HEK293 (cell line): ENCODE results near the gene ARHGAP28.
"Not testable (repeated sequence)": the region's sequence is repeated elsewhere in the genome, so short reads cannot be mapped to it uniquely, and the experiment has no call there.

Source experiments
- CTCF ChIA-PET: fragments of 350-600 bp; formaldehyde crosslinking; extraction: SDS; loops from one replicate; lab custom pipeline; 2021; ENCODE audit warnings: antibody characterized with exemption; lab: Yijun Ruan, JAX
- POLR2A ChIA-PET: fragments of 300-600 bp; formaldehyde crosslinking; extraction: SDS; loops from one replicate; lab custom pipeline; 2020; ENCODE audit warnings: antibody characterized with exemption, inconsistent platforms; lab: Yijun Ruan, JAX
- H3K27ac ChIP-seq: fragments of 200-500 bp; sonication (Bioruptor generic); 2 replicates; pipeline ENCODE4 v1.5.1; 2014; ENCODE audit warnings: low read depth, low read length, control low read depth, inconsistent platforms; ENCODE audit errors: extremely low read depth
- H3K36me3 ChIP-seq, 2 experiments: fragments of 200-500 bp in 1 of 2; sonication (Bioruptor generic) in 1 of 2; 1 replicate in 1 of 2; 2 replicates in 1 of 2; pipeline ENCODE4 v1.5.1; 2014 to 2017; ENCODE audit warnings: inconsistent platforms in 2 of 2, low read length in 2 of 2; ENCODE audit not compliant: control insufficient read depth in 2 of 2, insufficient read depth in 1 of 2
- H3K4me1 ChIP-seq: fragments of 200-500 bp; sonication (Bioruptor generic); 2 replicates; pipeline ENCODE4 v1.5.1; 2014; ENCODE audit warnings: mild to moderate bottlenecking, low read length, inconsistent platforms; ENCODE audit not compliant: control insufficient read depth, insufficient read depth
- H3K4me3 ChIP-seq: 2 replicates; pipeline ENCODE4 v1.5.1; 2011; ENCODE audit warnings: low read depth, mild to moderate bottlenecking, control low read depth, low read length, moderate library complexity
- H3K9me3 ChIP-seq: fragments of 200-500 bp; sonication (Bioruptor generic); 2 replicates; pipeline ENCODE4 v1.5.1; 2014; ENCODE audit warnings: low read depth, low read length, inconsistent platforms; ENCODE audit not compliant: control insufficient read depth, insufficient read depth
- ATF2 ChIP-seq: fragments of 450-650 bp; formaldehyde crosslinking; IDR thresholded peaks from 2 replicates; pipeline ENCODE4 v1.5.1; 2016; ENCODE audit warnings: missing biosample characterization, missing genetic modification characterization, low read depth
- CTCF ChIP-seq: fragments of 450-650 bp; formaldehyde crosslinking; IDR thresholded peaks from 2 replicates; pipeline ENCODE4 v1.5.1; 2016; ENCODE audit warnings: missing biosample characterization, missing genetic modification characterization
- GLI2 ChIP-seq: fragments of 450-650 bp; formaldehyde crosslinking; IDR thresholded peaks from 2 replicates; pipeline ENCODE4; 2017; ENCODE audit warnings: missing biosample characterization, missing genetic modification characterization, low read depth, borderline replicate concordance
- GLI4 ChIP-seq: fragments of 450-650 bp; formaldehyde crosslinking; IDR thresholded peaks from 2 replicates; pipeline ENCODE4 v1.5.1; 2016; ENCODE audit warnings: missing biosample characterization, missing genetic modification characterization
- HOXD13 ChIP-seq: sonication (generic); formaldehyde crosslinking; IDR thresholded peaks from 2 replicates; pipeline ENCODE4 v1.8.0; 2022; ENCODE audit warnings: missing genetic modification reagents, borderline replicate concordance
- OVOL3 ChIP-seq: fragments of 450-650 bp; formaldehyde crosslinking; IDR thresholded peaks from 2 replicates; pipeline ENCODE4 v1.5.1; 2016; ENCODE audit warnings: missing biosample characterization, missing genetic modification characterization
- PRDM6 ChIP-seq: fragments of 450-650 bp; formaldehyde crosslinking; IDR thresholded peaks from 2 replicates; pipeline ENCODE4 v1.5.1; 2017; ENCODE audit warnings: missing biosample characterization, missing genetic modification characterization
- SCRT1 ChIP-seq: fragments of 450-650 bp; formaldehyde crosslinking; IDR thresholded peaks from 2 replicates; pipeline ENCODE4 v1.5.1; 2016; ENCODE audit warnings: missing biosample characterization, missing genetic modification characterization, borderline replicate concordance
- SP3 ChIP-seq: fragments of 450-650 bp; formaldehyde crosslinking; IDR thresholded peaks from 2 replicates; pipeline ENCODE4 v1.5.1; 2016; ENCODE audit warnings: missing biosample characterization, missing genetic modification characterization
- YY1 ChIP-seq: fragments of 450-650 bp; formaldehyde crosslinking; IDR thresholded peaks from 2 replicates; pipeline ENCODE4 v1.5.1; 2018; ENCODE audit warnings: missing biosample characterization, missing genetic modification characterization
- ZBTB20 ChIP-seq: fragments of 450-650 bp; formaldehyde crosslinking; IDR thresholded peaks from 2 replicates; pipeline ENCODE4 v1.5.1; 2016; ENCODE audit warnings: missing biosample characterization, missing genetic modification characterization
- ZEB2 ChIP-seq: fragments of 450-650 bp; formaldehyde crosslinking; IDR thresholded peaks from 2 replicates; pipeline ENCODE4 v1.5.1; 2016; ENCODE audit warnings: missing biosample characterization, missing genetic modification characterization
- ZFP69B ChIP-seq: fragments of 450-650 bp; formaldehyde crosslinking; IDR thresholded peaks from 2 replicates; pipeline ENCODE4 v1.5.1; 2016; ENCODE audit warnings: missing biosample characterization, missing genetic modification characterization
- ZNF146 ChIP-seq: fragments of 450-650 bp; formaldehyde crosslinking; IDR thresholded peaks from 2 replicates; pipeline ENCODE4 v1.5.1; 2016; ENCODE audit warnings: missing biosample characterization, missing genetic modification characterization
- ZNF155 ChIP-seq: fragments of 450-650 bp; formaldehyde crosslinking; IDR thresholded peaks from 2 replicates; pipeline ENCODE4 v1.5.1; 2016; ENCODE audit warnings: missing biosample characterization, missing genetic modification characterization
- ZNF175 ChIP-seq: fragments of 450-650 bp; formaldehyde crosslinking; IDR thresholded peaks from 2 replicates; pipeline ENCODE4 v1.5.1; 2016; ENCODE audit warnings: missing biosample characterization, missing genetic modification characterization
- ZNF292 ChIP-seq: fragments of 450-650 bp; formaldehyde crosslinking; IDR thresholded peaks from 2 replicates; pipeline ENCODE4 v1.5.1; 2016; ENCODE audit warnings: low read depth, missing biosample characterization, missing genetic modification characterization, borderline replicate concordance
- ZNF335 ChIP-seq: fragments of 450-650 bp; formaldehyde crosslinking; conservative IDR thresholded peaks from 2 replicates; pipeline ENCODE4 v1.5.1; 2016; ENCODE audit warnings: missing biosample characterization, missing genetic modification characterization
- ZNF394 ChIP-seq: fragments of 450-650 bp; formaldehyde crosslinking; IDR thresholded peaks from 2 replicates; pipeline ENCODE4 v1.5.1; 2016; ENCODE audit warnings: missing biosample characterization, missing genetic modification characterization, mild to moderate bottlenecking, moderate library complexity, borderline replicate concordance
- ZNF423 ChIP-seq: fragments of 450-650 bp; formaldehyde crosslinking; IDR thresholded peaks from 2 replicates; pipeline ENCODE4 v1.5.1; 2016; ENCODE audit warnings: missing biosample characterization, missing genetic modification characterization
- ZNF426 ChIP-seq: fragments of 450-650 bp; formaldehyde crosslinking; IDR thresholded peaks from 2 replicates; pipeline ENCODE4 v1.5.1; 2017; ENCODE audit warnings: missing biosample characterization, missing genetic modification characterization, mild to moderate bottlenecking, inconsistent platforms, moderate library complexity
- ZNF501 ChIP-seq: fragments of 450-650 bp; formaldehyde crosslinking; IDR thresholded peaks from 2 replicates; pipeline ENCODE4 v1.5.1; 2016; ENCODE audit warnings: missing biosample characterization, missing genetic modification characterization
- ZNF558 ChIP-seq: fragments of 450-650 bp; formaldehyde crosslinking; IDR thresholded peaks from 2 replicates; pipeline ENCODE4 v1.5.1; 2016; ENCODE audit warnings: missing biosample characterization, missing genetic modification characterization
- ZNF658 ChIP-seq: fragments of 450-650 bp; formaldehyde crosslinking; IDR thresholded peaks from 2 replicates; pipeline ENCODE4; 2016; ENCODE audit warnings: missing biosample characterization, missing genetic modification characterization
- ZNF664 ChIP-seq: fragments of 450-650 bp; formaldehyde crosslinking; IDR thresholded peaks from 2 replicates; pipeline ENCODE4 v1.5.1; 2016; ENCODE audit warnings: missing biosample characterization, missing genetic modification characterization
- ZNF747 ChIP-seq: fragments of 450-650 bp; formaldehyde crosslinking; IDR thresholded peaks from 2 replicates; pipeline ENCODE4 v1.5.1; 2016; ENCODE audit warnings: missing biosample characterization, missing genetic modification characterization
- ZNF837 ChIP-seq: fragments of 450-650 bp; formaldehyde crosslinking; IDR thresholded peaks from 2 replicates; pipeline ENCODE4 v1.5.1; 2016; ENCODE audit warnings: missing biosample characterization, missing genetic modification characterization
- ZNF843 ChIP-seq: fragments of 450-650 bp; formaldehyde crosslinking; IDR thresholded peaks from 2 replicates; pipeline ENCODE4 v1.5.1; 2016; ENCODE audit warnings: missing biosample characterization, missing genetic modification characterization
- ZSCAN23 ChIP-seq: fragments of 450-650 bp; formaldehyde crosslinking; IDR thresholded peaks from 2 replicates; pipeline ENCODE4 v1.5.1; 2016; ENCODE audit warnings: missing biosample characterization, missing genetic modification characterization

Gene ARHGAP28

GRCh38 chr18:6798896-6799295 lies 69.4 kb downstream of the ARHGAP28 start:
- no peaks in the 10 kb centered on the region for H3K4me1 ChIP-seq
- TF ChIP-seq ZFP69B (tag by site-specific recombination) (no peak), ZNF394 (tag by site-specific recombination) (no peak), ZSCAN23 (tag by site-specific recombination) (no peak), GLI4 (tag by site-specific recombination) (no peak), ZNF664 (no peak), ZBTB20 (tag by site-specific recombination) (no peak), PRDM6 (no peak), ZNF423 (no peak), ZNF837 (no peak), CTCF (tag by site-specific recombination) (no peak), ZNF155 (tag by site-specific recombination) (no peak), ZNF747 (tag by site-specific recombination) (no peak), HOXD13 (CRISPR knock-in tag) (no peak), ZNF658 (tag by site-specific recombination) (no peak), ZNF335 (tag by site-specific recombination) (no peak)
- no peak overlapping the region for H3K4me3 ChIP-seq
- no peak overlapping the region for H3K27ac ChIP-seq
- ChIA-PET CTCF (no interaction called here), POLR2A (no interaction called here)
- H3K36me3 ChIP-seq = no peaks in the 10 kb centered on the region
- H3K9me3 ChIP-seq = no peaks in the 10 kb centered on the region

- H3K36me3 ChIP-seq, H3K27ac ChIP-seq, H3K4me3 ChIP-seq, CTCF ChIA-PET, H3K9me3 ChIP-seq, POLR2A ChIA-PET, H3K4me1 ChIP-seq: not testable (repeated sequence)
- TF ChIP-seq ZNF146 (tag by site-specific recombination) = peak; percentile 78
Measured at GRCh38 chr18:6800309-6800708, 70.8 kb downstream of the ARHGAP28 start.

- CTCF ChIA-PET = interaction anchor here (0.6 to 1.6 kb wide), 2 partner anchors 21 to 261 kb away, joined by 3 to 4 read pairs; no protein-coding TSS in a partner anchor
- POLR2A ChIA-PET = no interaction called here
- H3K27ac ChIP-seq = peak overlapping the region; percentile 74
- TF ChIP-seq GLI2 (tag by site-specific recombination) (peak; percentile 12; the same call in 1 of the 2 replicates), OVOL3 (peak; percentile 68; the same call in 1 of the 2 replicates), ZNF175 (tag by site-specific recombination) (no peak), ZNF426 (tag by site-specific recombination) (no peak), ZNF501 (tag by site-specific recombination) (0 out of 2 replicates have a peak, but pooled peaks have one; percentile 29), ZEB2 (tag by site-specific recombination) (0 out of 2 replicates have a peak, but pooled peaks have one; percentile 35), ZNF292 (no peak), SCRT1 (peak; percentile 31; the same call in 1 of the 2 replicates), ATF2 (peak; percentile 33; the same call in 1 of the 2 replicates), YY1 (tag by site-specific recombination) (no peak), SP3 (tag by site-specific recombination) (no peak), ZNF558 (tag by site-specific recombination) (0 out of 2 replicates have a peak, but pooled peaks have one; percentile 21), ZNF843 (peak; percentile 93)
Measured at GRCh38 chr18:6807515-6808257, 78.2 kb downstream of the ARHGAP28 start.

More at GRCh38 chr18:6807515-6808257, 78.2 kb downstream of the ARHGAP28 start:
- Histone ChIP-seq H3K9me3 (no peaks in the 10 kb centered on the region; the same call in 1 of the 2 replicates), H3K4me1 (peaks cover 9% of the 10 kb centered on the region; the same call in 1 of the 2 replicates), H3K36me3 (no peaks in the 10 kb centered on the region), H3K4me3 (no peak overlapping the region)
